Measurements from ENCODE around the gene RER1.

The RER1 gene

GRCh38 chr1:2449636-2450454 lies 58.2 kb downstream of the RER1 start:
- DNase-seq: no peak

- DNase-seq: no peak
These were observed 60.1 kb downstream of the RER1 start for GRCh38 chr1:2451741-2452140.

DNA sequence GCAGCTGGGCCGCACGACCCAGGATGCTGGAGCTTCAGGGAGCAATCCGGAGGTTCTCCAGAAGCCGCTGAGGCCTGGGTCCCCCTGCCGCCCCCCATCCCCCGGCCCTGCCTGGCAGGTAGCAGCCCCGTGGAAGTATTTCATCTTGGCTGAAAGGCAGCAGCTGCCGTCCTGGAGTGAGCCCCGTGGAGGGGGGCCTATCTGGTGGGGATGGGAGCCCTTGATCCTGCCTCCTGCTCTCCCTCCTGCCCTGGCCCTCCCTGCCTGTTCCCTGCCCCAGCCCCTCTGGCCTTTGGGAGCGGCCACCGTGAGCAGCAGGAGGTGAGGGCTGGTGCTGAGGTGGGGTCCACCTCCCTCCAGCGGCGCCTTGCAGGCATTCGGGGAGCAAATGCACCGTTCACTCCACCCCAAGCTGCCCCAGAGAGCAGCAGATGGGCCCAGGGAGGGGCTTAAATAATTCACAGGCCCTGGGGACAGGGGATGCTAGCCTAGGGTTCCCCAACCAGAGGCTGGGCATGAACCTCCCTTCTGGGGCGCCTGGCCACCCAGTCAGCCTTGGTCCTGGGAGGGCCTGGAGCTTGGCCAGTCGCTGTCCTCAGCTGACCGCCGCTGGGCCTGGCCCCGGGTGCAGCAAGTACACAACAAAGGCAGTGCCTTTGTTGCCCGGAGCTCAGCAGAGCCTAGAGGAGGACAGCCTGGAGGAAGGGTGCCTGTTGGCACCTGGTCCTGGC lies 60.7 kb downstream of the RER1 start:
- no peak for DNase-seq

DNA sequence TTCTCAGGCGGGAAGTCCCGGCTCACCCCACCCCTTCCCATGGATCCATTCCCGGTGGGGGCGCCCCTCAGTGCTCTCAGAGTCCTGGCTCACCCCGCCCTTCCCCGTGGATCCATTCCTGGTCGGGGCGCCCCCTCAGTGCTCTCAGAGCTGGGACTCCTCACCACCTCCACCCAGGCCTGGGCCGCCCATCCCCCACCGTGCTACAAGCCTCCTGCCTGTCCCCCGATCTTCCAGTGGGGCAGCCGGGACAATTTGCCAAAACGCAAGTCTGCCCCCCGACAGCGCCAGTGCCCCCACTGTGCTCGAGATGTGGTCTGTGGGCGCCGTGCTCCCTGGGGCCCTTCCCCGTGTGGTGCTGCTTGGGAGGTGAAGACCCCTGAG lies 61.3 kb downstream of the RER1 start:
- DNase-seq: no peak

DNA sequence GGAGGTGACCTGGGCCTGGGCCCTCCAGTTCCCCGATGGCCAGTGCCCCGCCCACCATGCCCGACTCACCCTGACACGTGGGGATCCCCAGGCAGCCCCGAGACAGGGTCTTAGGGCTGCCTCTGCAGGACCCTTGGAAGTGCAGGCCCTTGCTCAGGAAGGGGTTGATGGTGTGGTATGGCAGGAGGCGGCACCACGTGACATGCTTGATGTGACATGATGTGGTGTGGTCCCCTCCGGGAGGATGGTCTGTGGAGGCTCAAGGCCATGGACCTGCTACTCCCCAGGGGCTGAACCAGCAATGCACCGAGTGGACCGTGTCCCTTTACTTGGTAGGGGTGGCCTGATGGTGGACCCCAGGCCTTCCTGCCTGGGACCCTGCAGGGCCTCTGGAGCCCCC lies 62.6 kb downstream of the RER1 start:
- no peak for DNase-seq
